HFFc6 (cell line): ENCODE measurements around the gene SLC43A3. TPM values are rescaled to one million over a fixed set of nuclear protein-coding genes. Genes with fewer than 3 reads are reported as not detected.

Experiments used
- DNase-seq: peaks from one replicate; pipeline ENCODE4 v3.0.0-alpha.2; 2018
- H3K27ac Mint-ChIP-seq: 2 replicates; pipeline ENCODE4 v1.8.0; 2020; ENCODE audit warnings: mild to moderate bottlenecking, mixed read lengths
- H3K27me3 Mint-ChIP-seq: 2 replicates; pipeline ENCODE4 v1.8.0; 2021; ENCODE audit warnings: mild to moderate bottlenecking, moderate library complexity, mixed read lengths; ENCODE audit not compliant: insufficient read depth
- H3K36me3 Mint-ChIP-seq: 2 replicates; pipeline ENCODE4 v1.8.0; 2021; ENCODE audit warnings: low read depth, mixed read lengths
- H3K4me1 Mint-ChIP-seq: 2 replicates; pipeline ENCODE4 v1.8.0; 2020; ENCODE audit warnings: low read depth, mixed read lengths
- H3K4me3 Mint-ChIP-seq: 2 replicates; pipeline ENCODE4 v1.8.0; 2020; ENCODE audit warnings: mild to moderate bottlenecking, moderate library complexity, mixed read lengths
- H3K9me3 Mint-ChIP-seq: 2 replicates; pipeline ENCODE4 v1.8.0; 2020; ENCODE audit warnings: mild to moderate bottlenecking, mixed read lengths
- total RNA-seq, 6 experiments: library from RNA; stranded (reverse); fragmentation: NEBNext Ultra II Directional; extraction: Animal tissue kit (Norgen Biotek cat#: 25700); gene quantifications; 2 replicates in 1 of 6; 3 replicates in 5 of 6; pipeline ENCODE4 v1.2.3, GENCODE V29; 2021
- TF ChIP-seq, protein P1 (sequence below): fragments of 200-600 bp; sonication (generic); IDR thresholded peaks from 2 replicates; pipeline ENCODE4 v1.5.0; 2021; ENCODE audit warnings: antibody characterized with exemption, mild to moderate bottlenecking

Gene SLC43A3
- total RNA-seq, 6 experiments from 2014 or later, result 2.1 to 18.7 (median 15.8) TPM

DNA sequence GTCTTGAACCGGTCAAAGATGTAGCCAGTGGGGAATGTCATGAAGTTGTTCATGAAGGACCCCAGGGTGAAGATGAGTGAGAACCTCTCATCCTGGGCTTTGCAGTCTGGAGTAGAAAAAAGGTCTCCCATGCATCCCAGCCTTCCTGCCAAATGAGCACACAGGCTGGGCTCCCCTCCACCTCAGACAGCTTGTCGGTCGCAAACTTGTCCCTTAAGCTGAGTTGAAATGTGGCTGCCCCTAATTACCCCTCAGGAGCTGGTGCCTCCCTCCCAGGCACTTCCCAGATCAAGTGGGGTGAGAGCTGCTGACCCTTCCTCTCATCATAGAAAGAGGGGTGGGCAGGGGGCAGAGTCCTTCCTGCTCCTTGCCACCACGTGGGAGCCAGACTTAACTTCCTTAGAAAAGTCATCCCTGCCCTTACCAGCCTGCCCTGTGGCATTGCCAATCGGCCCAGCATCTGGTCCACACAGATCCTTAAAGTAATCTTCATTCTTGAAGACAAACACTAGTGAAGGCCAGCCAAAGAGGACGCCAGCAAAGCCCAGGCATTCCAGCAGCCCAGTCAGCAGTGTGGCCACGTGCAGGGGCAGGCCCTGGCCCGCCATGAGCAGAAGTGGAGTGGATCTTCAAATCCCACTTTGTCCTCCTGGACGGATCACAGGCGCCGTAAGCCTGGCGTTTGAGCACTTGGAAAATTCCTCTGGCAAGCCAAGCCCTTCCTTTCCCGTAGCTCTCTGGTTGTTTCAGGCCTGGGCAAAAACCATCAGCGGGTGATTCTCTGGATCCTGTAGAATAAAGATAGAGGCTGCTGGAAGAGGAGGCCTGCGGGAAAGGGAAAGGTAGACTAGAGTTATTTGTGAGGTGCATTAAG lies 1.1 kb downstream of the SLC43A3 start:
- H3K27ac Mint-ChIP-seq, result peak overlapping the region; percentile 68
- no peaks in the 10 kb centered on the region for H3K9me3 Mint-ChIP-seq
- no peak for DNase-seq
- H3K4me1 Mint-ChIP-seq, result peaks cover 38% of the 10 kb centered on the region
- peak overlapping the region; percentile 85; the same call in 1 of the 2 replicates for H3K4me3 Mint-ChIP-seq
- TF ChIP-seq, protein P1, sequence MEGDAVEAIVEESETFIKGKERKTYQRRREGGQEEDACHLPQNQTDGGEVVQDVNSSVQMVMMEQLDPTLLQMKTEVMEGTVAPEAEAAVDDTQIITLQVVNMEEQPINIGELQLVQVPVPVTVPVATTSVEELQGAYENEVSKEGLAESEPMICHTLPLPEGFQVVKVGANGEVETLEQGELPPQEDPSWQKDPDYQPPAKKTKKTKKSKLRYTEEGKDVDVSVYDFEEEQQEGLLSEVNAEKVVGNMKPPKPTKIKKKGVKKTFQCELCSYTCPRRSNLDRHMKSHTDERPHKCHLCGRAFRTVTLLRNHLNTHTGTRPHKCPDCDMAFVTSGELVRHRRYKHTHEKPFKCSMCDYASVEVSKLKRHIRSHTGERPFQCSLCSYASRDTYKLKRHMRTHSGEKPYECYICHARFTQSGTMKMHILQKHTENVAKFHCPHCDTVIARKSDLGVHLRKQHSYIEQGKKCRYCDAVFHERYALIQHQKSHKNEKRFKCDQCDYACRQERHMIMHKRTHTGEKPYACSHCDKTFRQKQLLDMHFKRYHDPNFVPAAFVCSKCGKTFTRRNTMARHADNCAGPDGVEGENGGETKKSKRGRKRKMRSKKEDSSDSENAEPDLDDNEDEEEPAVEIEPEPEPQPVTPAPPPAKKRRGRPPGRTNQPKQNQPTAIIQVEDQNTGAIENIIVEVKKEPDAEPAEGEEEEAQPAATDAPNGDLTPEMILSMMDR, result no peak
- peaks cover 8% of the 10 kb centered on the region for H3K27me3 Mint-ChIP-seq
- H3K36me3 Mint-ChIP-seq, result no peaks in the 10 kb centered on the region; the same call in 1 of the 2 replicates

DNA sequence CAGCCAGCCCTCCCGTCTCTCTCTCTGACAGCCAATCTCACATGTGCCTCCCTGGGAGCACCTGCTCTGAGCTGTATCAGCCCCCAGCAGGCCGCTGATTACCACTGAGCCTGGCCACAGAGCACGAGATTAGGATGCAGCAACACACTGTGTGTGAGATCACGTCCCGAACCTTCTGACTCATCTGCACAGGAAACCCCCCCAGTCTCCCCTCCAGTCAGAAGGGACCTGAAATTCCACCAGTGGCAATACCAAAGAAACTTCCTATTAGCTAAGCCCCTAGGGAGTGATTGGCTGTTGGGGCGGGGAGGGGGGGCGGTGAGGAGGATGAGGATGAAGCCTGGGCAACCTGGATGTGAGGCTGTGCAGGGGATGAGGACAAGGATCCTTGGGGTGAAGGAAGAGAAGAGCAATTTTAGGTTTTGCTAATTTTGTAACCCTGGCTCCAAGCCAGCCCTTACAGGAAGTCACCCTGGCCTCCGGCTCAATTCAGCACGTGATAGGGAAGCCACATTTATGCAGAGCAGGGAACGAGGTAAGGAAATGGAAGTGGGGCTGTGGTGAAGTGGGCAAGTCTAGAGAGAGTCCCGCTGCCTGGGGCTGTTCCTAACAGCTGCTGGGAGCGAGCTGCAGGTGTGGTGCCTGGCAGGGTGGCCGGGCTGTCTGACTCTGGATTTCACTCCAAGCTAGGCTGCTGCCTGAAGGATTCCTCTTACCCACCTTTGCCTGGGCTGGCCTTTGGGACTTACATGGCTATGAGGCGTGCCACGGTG lies 1.9 kb downstream of the SLC43A3 start:
- DNase-seq, result peak; percentile 62
- peak overlapping the region; percentile 48; the same call in 1 of the 2 replicates for H3K4me3 Mint-ChIP-seq
- peaks cover 38% of the 10 kb centered on the region for H3K4me1 Mint-ChIP-seq
- H3K9me3 Mint-ChIP-seq, result no peaks in the 10 kb centered on the region
- TF ChIP-seq, protein P1, result no peak
- H3K27me3 Mint-ChIP-seq, result peaks cover 15% of the 10 kb centered on the region
- no peaks in the 10 kb centered on the region; the same call in 1 of the 2 replicates for H3K36me3 Mint-ChIP-seq
- H3K27ac Mint-ChIP-seq, result peak overlapping the region; percentile 63

DNA sequence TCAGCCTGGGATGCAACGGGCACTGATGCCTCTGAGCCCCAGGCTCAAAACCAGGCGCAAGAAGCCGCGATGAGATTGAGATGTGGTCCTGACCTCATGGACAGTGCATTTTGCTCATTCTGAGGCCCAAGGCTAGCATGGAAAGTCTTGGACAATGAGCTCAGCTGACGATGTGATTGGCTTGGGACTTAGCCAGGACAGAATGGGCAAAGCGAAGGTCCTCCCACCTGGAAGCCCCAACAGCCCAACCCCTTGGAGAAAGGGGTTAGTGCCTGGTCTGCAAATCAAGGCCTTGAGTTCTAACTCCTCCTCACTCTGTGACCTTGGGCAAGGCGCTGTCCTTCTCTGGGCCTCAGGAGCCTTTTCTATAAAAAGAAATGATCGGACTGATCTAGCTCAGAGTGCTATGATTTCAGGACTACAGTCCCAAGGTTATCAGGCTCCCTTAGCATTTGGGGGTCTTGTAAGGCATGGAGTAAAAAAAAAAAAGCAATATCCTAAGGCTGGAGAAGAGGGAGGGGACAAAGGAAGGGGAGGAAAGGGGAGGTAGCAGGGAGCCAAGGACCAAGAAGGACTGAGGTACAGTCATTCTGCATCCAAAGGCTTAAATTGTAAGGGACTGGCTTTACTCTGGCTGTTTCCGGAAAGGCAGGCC lies 2.7 kb downstream of the SLC43A3 start:
- DNase-seq, result no peak
- Mint-ChIP-seq H3K27me3 (peaks cover 18% of the 10 kb centered on the region), H3K4me3 (peak overlapping the region; percentile 48; the same call in 1 of the 2 replicates), H3K4me1 (peaks cover 38% of the 10 kb centered on the region), H3K27ac (peak overlapping the region; percentile 63), H3K9me3 (no peaks in the 10 kb centered on the region), H3K36me3 (no peaks in the 10 kb centered on the region; the same call in 1 of the 2 replicates)
- TF ChIP-seq, protein P1, result no peak

DNA sequence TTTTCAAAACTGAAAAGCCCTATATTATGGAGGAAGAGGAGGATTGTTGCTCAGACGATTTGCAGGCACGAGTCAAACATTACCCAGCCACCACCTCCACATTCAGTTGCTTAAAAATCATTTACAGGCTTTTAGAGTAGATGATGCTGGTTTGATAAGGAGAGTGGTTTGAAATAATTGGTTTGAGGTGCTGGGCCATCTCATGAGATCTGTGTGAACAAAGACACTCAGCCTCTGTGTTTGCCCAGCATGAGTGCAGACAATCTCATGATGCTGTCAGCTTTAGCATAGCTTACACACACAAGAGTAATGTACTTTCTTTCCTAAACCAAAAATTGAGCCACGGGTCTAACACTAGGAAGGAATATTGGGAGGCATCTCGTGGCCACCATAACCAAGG lies 4.3 kb downstream of the SLC43A3 start:
- Mint-ChIP-seq H3K4me3 (no peak overlapping the region), H3K27ac (no peak overlapping the region), H3K9me3 (no peaks in the 10 kb centered on the region), H3K36me3 (peaks cover 1% of the 10 kb centered on the region; the same call in 1 of the 2 replicates), H3K4me1 (peaks cover 34% of the 10 kb centered on the region), H3K27me3 (peaks cover 13% of the 10 kb centered on the region; the same call in 1 of the 2 replicates)
- no peak for DNase-seq
- TF ChIP-seq, protein P1, result no peak

DNA sequence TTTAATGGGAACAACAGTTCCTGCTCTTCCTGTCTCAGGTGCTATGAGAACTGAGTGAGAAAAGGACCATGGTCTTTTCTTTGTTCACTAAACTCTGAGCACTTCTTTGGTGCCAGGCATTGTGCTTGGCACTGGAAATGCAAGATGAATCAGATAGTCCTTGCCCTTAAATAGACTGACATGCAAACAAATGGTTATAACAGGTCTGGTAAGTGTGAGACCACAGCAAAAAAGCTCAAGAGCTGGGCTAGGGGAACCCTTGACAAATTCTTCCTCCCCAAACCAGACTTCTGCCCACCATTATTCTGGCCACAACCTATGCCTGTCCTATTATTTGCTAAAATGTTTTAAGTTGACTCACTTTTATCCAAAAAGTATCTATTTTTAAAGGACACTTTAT lies 5.1 kb downstream of the SLC43A3 start:
- peaks cover 15% of the 10 kb centered on the region; the same call in 1 of the 2 replicates for H3K27me3 Mint-ChIP-seq
- no peak for DNase-seq
- no peak overlapping the region for H3K27ac Mint-ChIP-seq
- peaks cover 26% of the 10 kb centered on the region for H3K4me1 Mint-ChIP-seq
- H3K9me3 Mint-ChIP-seq, result no peaks in the 10 kb centered on the region
- peaks cover 8% of the 10 kb centered on the region; the same call in 1 of the 2 replicates for H3K36me3 Mint-ChIP-seq
- no peak overlapping the region for H3K4me3 Mint-ChIP-seq
- TF ChIP-seq, protein P1, result no peak
